Measurements from ENCODE around the gene LMTK2. TPM values are rescaled to one million over a fixed set of nuclear protein-coding genes. Genes with fewer than 3 reads are reported as not detected.
A peak's percentile ranks its signal among the peaks of the same experiment; 100 is the strongest.

The LMTK2 gene
- total and polyA plus RNA-seq, 3 donors from 2014 or later, result 16.1 to 36.1 (median 35.5) TPM

DNA sequence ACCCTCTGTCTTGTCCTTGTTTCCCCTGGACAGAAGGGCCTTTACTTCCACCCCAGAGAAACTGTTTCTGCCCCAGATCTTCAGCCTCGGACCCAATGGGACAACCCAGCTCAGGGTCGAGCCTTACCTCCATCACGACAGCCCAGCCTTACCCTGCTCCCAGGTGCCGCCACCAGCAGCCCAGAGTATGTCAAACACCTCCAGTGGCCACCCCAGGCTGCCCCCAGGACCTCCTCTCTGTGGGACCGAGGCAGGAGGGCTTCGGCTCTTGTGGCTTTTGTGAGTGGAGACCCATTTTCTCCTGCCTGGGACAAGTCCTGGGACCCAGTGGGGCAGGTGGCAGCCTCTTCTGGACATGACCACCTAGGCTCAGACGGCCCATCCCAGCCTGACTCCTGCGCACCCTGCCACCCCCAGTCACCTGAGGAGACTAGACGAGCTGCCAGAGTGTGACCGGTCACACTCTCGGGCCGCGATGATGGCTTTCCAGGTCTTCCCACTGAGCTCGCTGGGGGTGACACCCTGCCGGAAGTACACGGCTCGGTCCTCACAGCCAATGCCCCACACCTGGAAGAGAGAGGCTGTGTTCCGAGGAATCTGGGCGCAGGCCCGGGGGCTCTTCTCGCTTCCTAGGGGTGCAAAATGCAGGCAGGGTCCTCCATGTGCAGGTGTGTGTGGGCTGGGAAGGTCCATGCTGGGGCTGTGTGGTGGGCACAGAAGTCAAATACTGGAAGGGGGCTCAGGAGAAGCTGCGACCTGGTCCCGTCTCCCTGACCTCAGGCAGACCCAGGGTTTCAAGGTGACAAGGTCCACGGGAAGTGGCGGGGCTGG is 129.9 kb downstream of the LMTK2 start:
- H3K36me3 ChIP-seq (ENCODE audit: low read depth, missing control alignments), result no peaks in the 10 kb centered on the region
- H3K27me3 ChIP-seq, result no peaks in the 10 kb centered on the region
- 94 to 100% methylated on average over 3 to 25 of the region's 25 CpGs for WGBS, 2 donors
- no peak overlapping the region for H3K4me3 ChIP-seq
- intact Hi-C loops (cut with DNase I; ENCODE audit: low total_unique reads), result no loop called here
- no peak for DNase-seq
- H3K27ac ChIP-seq, result no peak overlapping the region
- H3K9me3 ChIP-seq, result no peaks in the 10 kb centered on the region
- TF ChIP-seq, protein P1, sequence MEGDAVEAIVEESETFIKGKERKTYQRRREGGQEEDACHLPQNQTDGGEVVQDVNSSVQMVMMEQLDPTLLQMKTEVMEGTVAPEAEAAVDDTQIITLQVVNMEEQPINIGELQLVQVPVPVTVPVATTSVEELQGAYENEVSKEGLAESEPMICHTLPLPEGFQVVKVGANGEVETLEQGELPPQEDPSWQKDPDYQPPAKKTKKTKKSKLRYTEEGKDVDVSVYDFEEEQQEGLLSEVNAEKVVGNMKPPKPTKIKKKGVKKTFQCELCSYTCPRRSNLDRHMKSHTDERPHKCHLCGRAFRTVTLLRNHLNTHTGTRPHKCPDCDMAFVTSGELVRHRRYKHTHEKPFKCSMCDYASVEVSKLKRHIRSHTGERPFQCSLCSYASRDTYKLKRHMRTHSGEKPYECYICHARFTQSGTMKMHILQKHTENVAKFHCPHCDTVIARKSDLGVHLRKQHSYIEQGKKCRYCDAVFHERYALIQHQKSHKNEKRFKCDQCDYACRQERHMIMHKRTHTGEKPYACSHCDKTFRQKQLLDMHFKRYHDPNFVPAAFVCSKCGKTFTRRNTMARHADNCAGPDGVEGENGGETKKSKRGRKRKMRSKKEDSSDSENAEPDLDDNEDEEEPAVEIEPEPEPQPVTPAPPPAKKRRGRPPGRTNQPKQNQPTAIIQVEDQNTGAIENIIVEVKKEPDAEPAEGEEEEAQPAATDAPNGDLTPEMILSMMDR (IDR thresholded peaks at IDR 0.05), result no peak
- no peak for TF ChIP-seq POLR2A (IDR thresholded peaks at IDR 0.05)
- H3K4me1 ChIP-seq, result no peaks in the 10 kb centered on the region

DNA sequence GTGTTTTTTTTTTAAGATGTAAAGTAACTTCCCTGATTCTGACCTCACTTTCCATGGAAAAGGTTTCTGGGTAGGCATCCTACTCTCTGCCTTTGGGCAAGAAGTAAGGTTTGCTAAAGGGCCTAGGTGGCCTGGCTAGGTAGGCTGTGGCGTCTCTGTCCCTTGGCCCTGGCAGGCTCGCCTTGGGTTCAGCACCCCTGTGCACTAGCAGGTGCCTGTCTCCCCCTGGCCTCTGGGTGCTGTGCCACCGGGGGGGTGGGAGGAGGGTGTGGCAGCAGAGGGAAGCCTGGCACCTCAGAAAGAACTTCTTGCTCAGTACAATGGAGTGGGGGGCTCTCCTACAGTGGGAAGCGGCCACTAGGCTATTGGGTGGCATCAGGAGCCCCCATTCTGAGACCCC is 131.4 kb downstream of the LMTK2 start:
- TF ChIP-seq, protein P1 (IDR thresholded peaks at IDR 0.05), result no peak
- TF ChIP-seq POLR2A (IDR thresholded peaks at IDR 0.05), result no peak
- no peak for DNase-seq
- Histone ChIP-seq H3K9me3 (no peaks in the 10 kb centered on the region), H3K27me3 (no peaks in the 10 kb centered on the region), H3K27ac (no peak overlapping the region), H3K4me3 (no peak overlapping the region), H3K36me3 (ENCODE audit: low read depth, missing control alignments) (no peaks in the 10 kb centered on the region), H3K4me1 (no peaks in the 10 kb centered on the region)
- intact Hi-C loops (cut with DNase I; ENCODE audit: low total_unique reads), result no loop called here
- WGBS, 2 donors, result 95 to 100% methylated on average over 2 to 4 of the region's 4 CpGs

DNA sequence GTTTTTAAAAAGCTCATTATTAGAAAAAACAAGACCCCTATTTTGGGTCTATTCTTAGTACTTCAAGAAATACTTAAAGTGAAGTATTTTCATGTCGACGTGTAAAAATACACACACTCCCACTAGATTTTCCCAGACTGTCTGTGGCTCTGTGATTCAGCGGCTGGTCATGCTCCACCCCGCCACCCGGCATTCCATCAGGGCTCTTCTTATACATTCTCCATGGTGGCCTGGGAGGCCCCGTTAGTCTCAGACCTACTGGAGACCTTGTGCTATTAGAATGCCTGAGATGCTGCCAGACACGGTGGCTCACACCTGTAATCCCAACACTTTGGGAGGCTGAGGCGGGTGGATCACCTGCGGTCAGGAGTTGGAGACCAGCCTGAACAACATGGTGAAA is 132.3 kb downstream of the LMTK2 start:
- no peak for TF ChIP-seq POLR2A (IDR thresholded peaks at IDR 0.05)
- TF ChIP-seq, protein P1 (IDR thresholded peaks at IDR 0.05), result no peak
- H3K27ac ChIP-seq, result no peak overlapping the region
- intact Hi-C loops (cut with DNase I; ENCODE audit: low total_unique reads), result no loop called here
- H3K27me3 ChIP-seq, result no peaks in the 10 kb centered on the region
- no peak for DNase-seq
- 89 to 97% methylated on average over 9 of the region's 9 CpGs for WGBS, 2 donors
- no peak overlapping the region for H3K4me3 ChIP-seq
- H3K4me1 ChIP-seq, result no peaks in the 10 kb centered on the region
- H3K9me3 ChIP-seq, result no peaks in the 10 kb centered on the region
- no peaks in the 10 kb centered on the region for H3K36me3 ChIP-seq (ENCODE audit: low read depth, missing control alignments)

DNA sequence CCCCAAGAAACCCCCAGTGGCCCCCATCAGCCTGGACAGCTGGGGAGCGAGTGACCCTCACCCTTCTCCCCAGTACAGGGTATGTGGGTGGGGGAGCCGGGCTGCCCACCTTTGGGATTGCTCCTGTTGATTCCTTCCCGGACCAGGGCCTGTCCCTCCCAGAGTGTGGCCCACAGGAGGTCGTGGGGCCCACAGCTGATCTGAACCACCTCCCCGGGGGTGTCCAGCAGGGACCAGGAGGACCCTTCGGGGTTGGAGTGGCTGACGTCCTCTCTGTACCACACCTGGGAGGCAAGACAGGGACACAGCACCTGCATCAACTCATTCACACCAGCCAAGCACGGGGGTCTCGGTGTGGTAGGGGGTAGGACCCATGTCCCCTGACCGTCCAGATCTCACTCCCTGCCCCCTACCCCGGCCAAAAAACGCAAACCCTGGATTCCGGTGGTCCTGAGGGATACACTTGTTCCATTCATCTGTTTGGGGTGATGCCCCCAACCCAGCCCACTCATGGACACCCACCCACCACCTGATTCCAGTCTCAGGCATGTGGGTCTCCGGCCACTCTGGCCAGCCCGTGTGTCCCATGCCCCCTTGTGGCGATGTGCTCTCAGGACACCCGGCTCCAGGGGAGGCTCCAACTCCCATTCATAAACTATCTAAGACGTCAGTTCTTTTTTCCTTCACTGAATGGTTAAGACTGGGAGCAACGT is 134.5 kb downstream of the LMTK2 start:
- Histone ChIP-seq H3K27ac (no peak overlapping the region), H3K36me3 (ENCODE audit: low read depth, missing control alignments) (no peaks in the 10 kb centered on the region), H3K27me3 (no peaks in the 10 kb centered on the region), H3K4me1 (no peaks in the 10 kb centered on the region), H3K9me3 (no peaks in the 10 kb centered on the region), H3K4me3 (no peak overlapping the region)
- intact Hi-C loops (cut with DNase I; ENCODE audit: low total_unique reads), result no loop called here
- TF ChIP-seq, protein P1 (IDR thresholded peaks at IDR 0.05), result peak; percentile 33 to 66 (median 64)
- TF ChIP-seq POLR2A (IDR thresholded peaks at IDR 0.05), result no peak
- 67 to 74% methylated on average over 12 to 18 of the region's 19 CpGs for WGBS, 2 donors
- DNase-seq, result peak; percentile 69
